HG02870 (cell line): ENCODE measurements around the gene TDP2.

Experiments
- ATAC-seq: cut with Tn5 transposase; IDR thresholded peaks from one replicate; pipeline ENCODE4 v1.9.1; 2021; ENCODE audit warnings: mild to moderate bottlenecking, moderate library complexity; ENCODE audit not compliant: unreplicated experiment

The TDP2 gene

GRCh38 chr6:24606200-24606930 is 60.3 kb downstream of the TDP2 start:
- no peak for ATAC-seq

- ATAC-seq = no peak
These were observed 63.5 kb downstream of the TDP2 start for GRCh38 chr6:24603241-24603640.

- no peak for ATAC-seq
These were observed 65.8 kb downstream of the TDP2 start for GRCh38 chr6:24600903-24601302.
